AG04450 (cell line): ENCODE measurements around the gene RNPEPL1. TPM values are rescaled to one million over a fixed set of nuclear protein-coding genes. Genes with fewer than 3 reads are reported as not detected.

Experiments used
- CTCF ChIA-PET: fragments of 300-600, 350-600 bp; formaldehyde crosslinking; extraction: SDS; loops from one replicate; lab custom pipeline; 2022; ENCODE audit warnings: antibody characterized with exemption, inconsistent platforms; lab: Charles Lee
- POLR2A ChIA-PET: fragments of 350-600 bp; formaldehyde crosslinking; extraction: SDS; loops from one replicate; lab custom pipeline; 2021; ENCODE audit warnings: antibody characterized with exemption, inconsistent platforms; lab: Yijun Ruan, JAX
- DNase-seq: peaks from one replicate; pipeline ENCODE4 v3.0.0-alpha.2; 2011; ENCODE audit warnings: low read depth, low spot score
- H3K27ac ChIP-seq: one replicate; pipeline ENCODE4 v1.5.1; 2012; ENCODE audit warnings: low read depth, low read length, control low read depth
- H3K27me3 ChIP-seq: one replicate; pipeline ENCODE4 v1.6.0; 2012; ENCODE audit warnings: low read length; ENCODE audit not compliant: control insufficient read depth, insufficient read depth
- H3K4me3 ChIP-seq: 2 replicates; pipeline ENCODE4 v1.5.1; 2011; ENCODE audit warnings: mild to moderate bottlenecking, low read depth, low read length, control low read depth
- H3K9me3 ChIP-seq: 2 replicates; pipeline ENCODE4 v1.5.1; 2012; ENCODE audit warnings: low read length; ENCODE audit not compliant: control insufficient read depth, insufficient read depth
- CTCF ChIP-seq: IDR thresholded peaks from 2 replicates; pipeline ENCODE4 v1.5.1; 2011; ENCODE audit warnings: low read depth, low read length, control low read depth, inconsistent platforms
- polyA minus RNA-seq: library from RNA; depleted of rRNA, polyadenylated mRNA; stranded (reverse); fragments of >200 nt; gene quantifications from 2 replicates; pipeline ENCODE4 v1.2.3, GENCODE V29; 2011; rRNA and poly(A)+ RNA removed
- polyA plus RNA-seq: library from polyadenylated mRNA; depleted of rRNA; stranded (reverse); fragments of >200 nt; gene quantifications from 2 replicates; pipeline ENCODE4 v1.2.3, GENCODE V29; 2011; rRNA removed

The RNPEPL1 gene
- polyA plus RNA-seq (7.2 and 15.0 TPM in 2 replicates), polyA minus RNA-seq (12.7 and 23.8 TPM in 2 replicates)

- no peak for TF ChIP-seq CTCF
- no peaks in the 10 kb centered on the region; the same call in 1 of the 2 replicates for H3K9me3 ChIP-seq
- CTCF ChIA-PET: interaction anchor here (1.5 to 2.8 kb wide), 2 partner anchors 12 to 54 kb away, joined by 4 to 24 read pairs; no protein-coding TSS in a partner anchor
- H3K27ac ChIP-seq: no peak within 1 kb of the TSS
- H3K4me3 ChIP-seq: peak within 1 kb of the TSS; percentile 76
- DNase-seq: no peak
- H3K27me3 ChIP-seq: no peaks in the 10 kb centered on the region
- POLR2A ChIA-PET: interaction anchor here (1.1 to 2.8 kb wide), 2 partner anchors 7 to 18 kb away, joined by 3 to 15 read pairs; partner anchors contain the start of gene CAPN10
These were observed at the start of gene RNPEPL1 for GRCh38 chr2:240567872-240568677. RNPEPL1 (plus strand) TSS chr2:240568484; CDS start chr2:240568587, 103 bp downstream.

- ChIA-PET CTCF (interaction anchor here (1.1 kb wide), 1 partner anchor 322 kb away, joined by 5 read pairs; no protein-coding TSS in a partner anchor), POLR2A (no interaction called here)
- no peak for TF ChIP-seq CTCF
- H3K27me3 ChIP-seq: peaks cover 2% of the 10 kb centered on the region
- no peak overlapping the region; the same call in 1 of the 2 replicates for H3K4me3 ChIP-seq
- no peak overlapping the region for H3K27ac ChIP-seq
- peaks cover 24% of the 10 kb centered on the region for H3K9me3 ChIP-seq
- no peak for DNase-seq
These were observed 49.3 kb upstream of the RNPEPL1 start for GRCh38 chr2:240518981-240519380.

- TF ChIP-seq CTCF: no peak
- peaks cover 2% of the 10 kb centered on the region for H3K27me3 ChIP-seq
- H3K4me3 ChIP-seq: peak overlapping the region; percentile 29
- DNase-seq: no peak
- H3K27ac ChIP-seq: no peak overlapping the region
- ChIA-PET CTCF (interaction anchor here (1.0 to 1.1 kb wide), 2 partner anchors 46 to 321 kb away, joined by 4 to 5 read pairs; no protein-coding TSS in a partner anchor), POLR2A (interaction anchor here (0.5 kb wide), 1 partner anchor 212 kb away, joined by 5 read pairs; no protein-coding TSS in a partner anchor)
- peaks cover 29% of the 10 kb centered on the region for H3K9me3 ChIP-seq
These were observed 48.7 kb upstream of the RNPEPL1 start for GRCh38 chr2:240519396-240520129.

- TF ChIP-seq CTCF: peak; percentile 21; the same call in 1 of the 2 replicates
- Histone ChIP-seq H3K27me3 (peaks cover 2% of the 10 kb centered on the region), H3K27ac (no peak overlapping the region), H3K4me3 (peak overlapping the region; percentile 13), H3K9me3 (peaks cover 37% of the 10 kb centered on the region)
- ChIA-PET POLR2A (no interaction called here), CTCF (interaction anchor here (1.0 to 1.1 kb wide), 2 partner anchors 46 to 320 kb away, joined by 4 to 5 read pairs; no protein-coding TSS in a partner anchor)
- no peak for DNase-seq
These were observed 47.9 kb upstream of the RNPEPL1 start for GRCh38 chr2:240520130-240520973.
